K562 (cell line): ENCODE results near the gene PHOSPHO1. TPM values are rescaled to one million over a fixed set of nuclear protein-coding genes. Genes with fewer than 3 reads are reported as not detected.

Experiments used
- CBFA2T2 ChIP-seq: fragments of 450-650 bp; conservative IDR thresholded peaks from 2 replicates; pipeline ENCODE4 v1.6.1; 2017; ENCODE audit warnings: mild to moderate bottlenecking
- CBFB ChIP-seq: sonication (generic); formaldehyde crosslinking; IDR thresholded peaks from 2 replicates; pipeline ENCODE4 v1.4.0; 2020; ENCODE audit warnings: mild to moderate bottlenecking, missing genetic modification reagents
- CHD4 ChIP-seq: fragments of 200-600 bp; sonication (generic); IDR thresholded peaks from 3 replicates; pipeline ENCODE4 v1.6.1; 2012; ENCODE audit warnings: low read depth, mild to moderate bottlenecking, mixed read lengths, low read length, inconsistent platforms; ENCODE audit not compliant: insufficient read depth, insufficient replicate concordance, poor library complexity, severe bottlenecking
- DNMT1 ChIP-seq: fragments of 450-650 bp; IDR thresholded peaks from 2 replicates; pipeline ENCODE4 v1.6.1; 2016; ENCODE audit warnings: antibody characterized with exemption, mild to moderate bottlenecking
- ELF4 ChIP-seq: fragments of 450-650 bp; formaldehyde crosslinking; IDR thresholded peaks from 2 replicates; pipeline ENCODE4 v1.4.0; 2022; ENCODE audit warnings: missing genetic modification characterization
- FIP1L1 ChIP-seq: fragments of 200-400 bp; formaldehyde crosslinking; IDR thresholded peaks from 2 replicates; pipeline ENCODE4 v1.6.1; 2018; ENCODE audit warnings: mild to moderate bottlenecking, low read depth, low read length; ENCODE audit not compliant: poor library complexity, severe bottlenecking
- HDAC1 ChIP-seq, 2 experiments: fragments of 450-650 bp; IDR thresholded peaks; 2 replicates each; pipeline ENCODE4 v1.6.1; 2016 to 2017; ENCODE audit warnings: inconsistent platforms in 1 of 2, mild to moderate bottlenecking in 1 of 2, moderate library complexity in 1 of 2
- KAT2B ChIP-seq: IDR thresholded peaks from one replicate; pipeline ENCODE4 v1.6.1; 2012; ENCODE audit warnings: low read depth, mild to moderate bottlenecking, control low read depth, inconsistent platforms, low read length, moderate library complexity
- KAT8 ChIP-seq: fragments of 450-650 bp; IDR thresholded peaks from 2 replicates; pipeline ENCODE4 v1.6.1; 2016; ENCODE audit warnings: low read depth, mild to moderate bottlenecking
- KLF10 ChIP-seq: fragments of 250-450 bp; sonication (Bioruptor Pico); IDR thresholded peaks from 2 replicates; pipeline ENCODE4 v1.6.1; 2021; ENCODE audit warnings: matching md5 sums
- PRPF4 ChIP-seq: fragments of 200-400 bp; formaldehyde crosslinking; IDR thresholded peaks from one replicate; pipeline ENCODE4 v1.6.1; 2017; ENCODE audit warnings: low read length, low read depth, mild to moderate bottlenecking; ENCODE audit not compliant: insufficient read depth, poor library complexity, severe bottlenecking
- RBM34 ChIP-seq: fragments of 200-400 bp; formaldehyde crosslinking; IDR thresholded peaks from 2 replicates; pipeline ENCODE4 v1.6.1; 2018; ENCODE audit warnings: low read length, borderline replicate concordance; ENCODE audit not compliant: insufficient read depth
- STAT5B ChIP-seq: fragments of 250-450 bp; sonication (Bioruptor Pico); IDR thresholded peaks from 2 replicates; pipeline ENCODE4 v1.8.0; 2021; ENCODE audit warnings: mild to moderate bottlenecking, inconsistent platforms
- TOE1 ChIP-seq, 2 experiments: fragments of 450-650 bp in 1 of 2; sonication (generic) in 1 of 2; formaldehyde crosslinking in 1 of 2; IDR thresholded peaks; 2 replicates each; pipeline versions ENCODE4 v1.7.1 to v1.8.0; 2016 to 2022; ENCODE audit warnings: borderline replicate concordance in 2 of 2, mild to moderate bottlenecking in 2 of 2, antibody characterized with exemption in 1 of 2, inconsistent platforms in 1 of 2, low read depth in 1 of 2, missing genetic modification reagents in 1 of 2, moderate library complexity in 1 of 2
- ZNF146 ChIP-seq: IDR thresholded peaks from one replicate; pipeline ENCODE4 v1.6.1; 2018; ENCODE audit warnings: missing compliant biosample characterization; ENCODE audit not compliant: unreplicated experiment
- ZNF24 ChIP-seq: fragments of 450-650 bp; IDR thresholded peaks from 2 replicates; pipeline ENCODE4 v1.6.1; 2016
- ZNF41 ChIP-seq: fragments of 250-450 bp; sonication (Bioruptor Pico); conservative IDR thresholded peaks from 2 replicates; pipeline ENCODE4 v1.4.0; 2020; ENCODE audit warnings: mild to moderate bottlenecking
- ZNF696 ChIP-seq: fragments of 250-450 bp; sonication (Bioruptor Pico); conservative IDR thresholded peaks from 2 replicates; pipeline ENCODE4 v1.4.0; 2020; ENCODE audit warnings: mild to moderate bottlenecking, moderate library complexity
- polyA plus RNA-seq, 8 experiments: library from polyadenylated mRNA; depleted of rRNA in 4 of 8; stranded (reverse) in 5 of 8; unstranded in 3 of 8; fragments of >200 nt; fragmentation: Nextera tagmentation in 2 of 8; fragmentation: Illumina TruSeq in 1 of 8; extraction: Ambion mirVana in 2 of 8; extraction: Trizol in 1 of 8; gene quantifications; 2 replicates each; pipeline versions ENCODE4 v1.2.1 to v1.2.3, GENCODE V29; 2011 to 2014; ENCODE audit warnings: inconsistent platforms in 1 of 8, missing spikeins in 1 of 8
- total RNA-seq, 7 experiments: library from RNA; depleted of rRNA in 6 of 7; stranded (reverse); fragments of >200 nt in 6 of 7; fragmentation: Illumina TruSeq in 2 of 7; extraction: Trizol in 2 of 7; gene quantifications; 2 replicates each; pipeline versions ENCODE4 v1.2.1 to v1.2.3, GENCODE V29; 2011 to 2021; ENCODE audit warnings: low replicate concordance in 1 of 7
- TF ChIP-seq, protein P1 (sequence below): sonication (generic); formaldehyde crosslinking; IDR thresholded peaks from 2 replicates; pipeline ENCODE4 v1.8.0; 2023; ENCODE audit warnings: mild to moderate bottlenecking, missing genetic modification reagents
- TF ChIP-seq, protein P2 (sequence below): fragments of 200-400 bp; formaldehyde crosslinking; IDR thresholded peaks from 2 replicates; pipeline ENCODE4 v1.6.1; 2017; ENCODE audit warnings: mild to moderate bottlenecking, low read depth, low read length, moderate library complexity
- TF ChIP-seq, protein P3 (sequence below): sonication (generic); formaldehyde crosslinking; IDR thresholded peaks from 2 replicates; pipeline ENCODE4 v1.8.1; 2023; ENCODE audit warnings: mild to moderate bottlenecking, missing genetic modification reagents
- TF ChIP-seq, protein P4 (sequence below): fragments of 450-650 bp; formaldehyde crosslinking; IDR thresholded peaks from 2 replicates; pipeline ENCODE4 v1.4.0; 2020; ENCODE audit warnings: mild to moderate bottlenecking, moderate library complexity

PHOSPHO1 gene
- total and polyA plus RNA-seq, 9 of the 15 experiments (the other 6 are each of a cell fraction or from before 2014, with no cell fraction given), result 0.06 to 0.07 TPM; not detected in 7

DNA sequence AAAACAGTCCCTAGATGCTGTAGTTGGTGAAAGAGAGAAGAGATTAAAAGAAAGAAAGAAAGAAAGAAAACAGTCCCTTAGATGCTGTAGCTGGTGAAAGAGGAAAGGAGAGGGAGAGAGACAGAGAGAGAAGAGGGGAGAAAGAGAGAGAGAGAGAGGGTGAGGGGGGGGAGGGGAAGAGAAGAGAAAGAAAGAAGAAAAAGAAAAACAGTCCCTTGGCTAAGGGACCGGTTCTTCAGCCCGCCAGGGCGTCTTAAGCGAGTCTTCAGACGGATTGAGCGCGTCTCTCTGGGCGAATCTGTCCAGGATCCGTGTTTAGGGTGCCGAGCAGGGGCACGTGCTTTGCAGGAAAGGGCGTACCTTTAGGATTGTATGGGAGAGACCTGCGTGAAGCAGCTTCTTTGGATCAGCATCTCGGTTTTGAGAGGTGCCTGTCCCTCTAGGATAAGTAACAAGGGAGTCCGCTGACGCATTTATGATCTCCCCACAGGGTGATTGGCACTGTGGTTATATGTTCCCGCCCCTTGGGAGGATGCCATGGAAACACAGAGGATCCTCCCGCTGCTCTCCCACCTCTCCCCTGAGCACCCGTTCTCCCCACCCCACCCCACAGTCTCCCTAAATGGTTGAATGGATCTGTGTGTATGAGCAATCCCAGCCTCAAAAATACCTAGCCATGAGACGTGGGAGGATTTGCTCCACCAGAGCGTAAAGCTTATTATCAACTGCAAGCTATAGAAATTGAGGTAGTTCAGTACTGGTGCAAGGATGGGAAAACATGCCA lies 36.9 kb downstream of the PHOSPHO1 start (continued):
- TF ChIP-seq DNMT1 (0 out of 2 replicates have a peak, but pooled peaks have one; percentile 91), ZNF696 (no peak), TOE1 (IDR thresholded peaks at IDR 0.05; ENCODE audit: borderline replicate concordance) (no peak), TOE1 (CRISPR knock-in tag; IDR thresholded peaks at IDR 0.05; ENCODE audit: borderline replicate concordance, low read depth) (no peak), ZNF41 (CRISPR knock-in tag) (no peak), KAT2B (no peak), ELF4 (CRISPR knock-in tag) (0 out of 2 replicates have a peak, but pooled peaks have one; percentile 13), HDAC1 (IDR thresholded peaks at IDR 0.05) (peak in 1 of 2 experiments; percentile 43; a peak in 3 of 4 replicates), KAT8 (no peak), CBFA2T2 (no peak), ZNF146 (CRISPR knock-in tag) (no peak), FIP1L1 (no peak), KLF10 (no peak), RBM34 (no peak), CHD4 (no peak), ZNF24 (no peak), PRPF4 (no peak), STAT5B (CRISPR knock-in tag) (no peak), CBFB (CRISPR knock-in tag) (no peak)
- TF ChIP-seq, protein P1, sequence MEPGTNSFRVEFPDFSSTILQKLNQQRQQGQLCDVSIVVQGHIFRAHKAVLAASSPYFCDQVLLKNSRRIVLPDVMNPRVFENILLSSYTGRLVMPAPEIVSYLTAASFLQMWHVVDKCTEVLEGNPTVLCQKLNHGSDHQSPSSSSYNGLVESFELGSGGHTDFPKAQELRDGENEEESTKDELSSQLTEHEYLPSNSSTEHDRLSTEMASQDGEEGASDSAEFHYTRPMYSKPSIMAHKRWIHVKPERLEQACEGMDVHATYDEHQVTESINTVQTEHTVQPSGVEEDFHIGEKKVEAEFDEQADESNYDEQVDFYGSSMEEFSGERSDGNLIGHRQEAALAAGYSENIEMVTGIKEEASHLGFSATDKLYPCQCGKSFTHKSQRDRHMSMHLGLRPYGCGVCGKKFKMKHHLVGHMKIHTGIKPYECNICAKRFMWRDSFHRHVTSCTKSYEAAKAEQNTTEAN (CRISPR knock-in tag), result no peak
- TF ChIP-seq, protein P2, sequence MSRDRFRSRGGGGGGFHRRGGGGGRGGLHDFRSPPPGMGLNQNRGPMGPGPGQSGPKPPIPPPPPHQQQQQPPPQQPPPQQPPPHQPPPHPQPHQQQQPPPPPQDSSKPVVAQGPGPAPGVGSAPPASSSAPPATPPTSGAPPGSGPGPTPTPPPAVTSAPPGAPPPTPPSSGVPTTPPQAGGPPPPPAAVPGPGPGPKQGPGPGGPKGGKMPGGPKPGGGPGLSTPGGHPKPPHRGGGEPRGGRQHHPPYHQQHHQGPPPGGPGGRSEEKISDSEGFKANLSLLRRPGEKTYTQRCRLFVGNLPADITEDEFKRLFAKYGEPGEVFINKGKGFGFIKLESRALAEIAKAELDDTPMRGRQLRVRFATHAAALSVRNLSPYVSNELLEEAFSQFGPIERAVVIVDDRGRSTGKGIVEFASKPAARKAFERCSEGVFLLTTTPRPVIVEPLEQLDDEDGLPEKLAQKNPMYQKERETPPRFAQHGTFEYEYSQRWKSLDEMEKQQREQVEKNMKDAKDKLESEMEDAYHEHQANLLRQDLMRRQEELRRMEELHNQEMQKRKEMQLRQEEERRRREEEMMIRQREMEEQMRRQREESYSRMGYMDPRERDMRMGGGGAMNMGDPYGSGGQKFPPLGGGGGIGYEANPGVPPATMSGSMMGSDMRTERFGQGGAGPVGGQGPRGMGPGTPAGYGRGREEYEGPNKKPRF, result no peak
- TF ChIP-seq, protein P3, sequence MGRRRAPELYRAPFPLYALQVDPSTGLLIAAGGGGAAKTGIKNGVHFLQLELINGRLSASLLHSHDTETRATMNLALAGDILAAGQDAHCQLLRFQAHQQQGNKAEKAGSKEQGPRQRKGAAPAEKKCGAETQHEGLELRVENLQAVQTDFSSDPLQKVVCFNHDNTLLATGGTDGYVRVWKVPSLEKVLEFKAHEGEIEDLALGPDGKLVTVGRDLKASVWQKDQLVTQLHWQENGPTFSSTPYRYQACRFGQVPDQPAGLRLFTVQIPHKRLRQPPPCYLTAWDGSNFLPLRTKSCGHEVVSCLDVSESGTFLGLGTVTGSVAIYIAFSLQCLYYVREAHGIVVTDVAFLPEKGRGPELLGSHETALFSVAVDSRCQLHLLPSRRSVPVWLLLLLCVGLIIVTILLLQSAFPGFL (CRISPR knock-in tag), result no peak
- TF ChIP-seq, protein P4, sequence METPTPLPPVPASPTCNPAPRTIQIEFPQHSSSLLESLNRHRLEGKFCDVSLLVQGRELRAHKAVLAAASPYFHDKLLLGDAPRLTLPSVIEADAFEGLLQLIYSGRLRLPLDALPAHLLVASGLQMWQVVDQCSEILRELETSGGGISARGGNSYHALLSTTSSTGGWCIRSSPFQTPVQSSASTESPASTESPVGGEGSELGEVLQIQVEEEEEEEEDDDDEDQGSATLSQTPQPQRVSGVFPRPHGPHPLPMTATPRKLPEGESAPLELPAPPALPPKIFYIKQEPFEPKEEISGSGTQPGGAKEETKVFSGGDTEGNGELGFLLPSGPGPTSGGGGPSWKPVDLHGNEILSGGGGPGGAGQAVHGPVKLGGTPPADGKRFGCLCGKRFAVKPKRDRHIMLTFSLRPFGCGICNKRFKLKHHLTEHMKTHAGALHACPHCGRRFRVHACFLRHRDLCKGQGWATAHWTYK, result no peak
